HepG2 (cell line): ENCODE measurements around the gene GDE1. TPM values are rescaled to one million over a fixed set of nuclear protein-coding genes. Genes with fewer than 3 reads are reported as not detected.

Source experiments
- ATAC-seq: fragments of 200-7000 bp; cut with Tn5 transposase; 3 replicates; pipeline ENCODE4 v1.9.1; 2020; ENCODE audit warnings: mild to moderate bottlenecking, moderate library complexity
- BruUV-seq: library from RNA; stranded (reverse); fragments of 400-500 nt; replicated peaks from 2 replicates; lab custom pipeline; 2021; lab: Mats Ljungman, UMichigan
- CTCF ChIA-PET: fragments of 300-600 bp; formaldehyde crosslinking; extraction: SDS; loops from one replicate; lab custom pipeline; 2021; ENCODE audit warnings: low total read pairs, inconsistent platforms, low intra/inter-chr PET ratio; lab: Yijun Ruan, JAX
- POLR2A ChIA-PET: fragments of 350-600 bp; sonication (Branson Sonifier 250); formaldehyde crosslinking; loops from one replicate; lab custom pipeline; 2020; ENCODE audit warnings: antibody characterized with exemption, inconsistent platforms; lab: Yijun Ruan, JAX
- DNase-seq: peaks from one replicate; pipeline ENCODE4 v3.0.0-alpha.2; 2015; ENCODE audit warnings: low spot score
- FAIRE-seq: peaks from 3 replicates; lab custom pipeline; 2011; peaks lifted over from hg19 to GRCh38; lab: Jason Lieb, UNC
- H2AFZ ChIP-seq: one replicate; pipeline ENCODE4 v1.6.1; 2011; ENCODE audit warnings: low read length, inconsistent platforms
- H3K27ac ChIP-seq: fragments of 300-600 bp; 3 replicates; pipeline ENCODE4 v1.8.0; 2011; ENCODE audit warnings: mixed run types, mild to moderate bottlenecking, mixed read lengths, low read length, inconsistent platforms; ENCODE audit not compliant: insufficient read depth; ENCODE audit errors: extremely low read length
- H3K27me3 ChIP-seq, 2 experiments: fragments of 200-600 bp in 1 of 2; 2 replicates in 1 of 2; 3 replicates in 1 of 2; pipeline versions ENCODE4 v1.6.0 to v1.8.0; 2011; ENCODE audit warnings: low read length in 2 of 2, mild to moderate bottlenecking in 2 of 2, moderate library complexity in 2 of 2, inconsistent platforms in 1 of 2; ENCODE audit not compliant: insufficient read depth in 2 of 2, control insufficient read depth in 1 of 2
- H3K36me3 ChIP-seq, 2 experiments: fragments of 200-600 bp in 1 of 2; replicated peaks in 1 of 2; 2 replicates in 1 of 2; 3 replicates in 1 of 2; pipeline versions ENCODE4 v1.5.1 to v1.8.0; 2011; ENCODE audit warnings: low read length in 2 of 2, inconsistent platforms in 1 of 2; ENCODE audit not compliant: insufficient read depth in 2 of 2, control insufficient read depth in 1 of 2
- H3K4me1 ChIP-seq: 2 replicates; pipeline ENCODE4 v1.5.1; 2012; ENCODE audit warnings: low read length, inconsistent platforms; ENCODE audit not compliant: insufficient read depth
- H3K4me2 ChIP-seq: 2 replicates; pipeline ENCODE4 v1.6.0; 2011; ENCODE audit warnings: low read depth, low read length, inconsistent platforms
- H3K4me3 ChIP-seq, 3 experiments: fragments of 200-600 bp in 1 of 3; sonication (generic), shearing (Covaris generic) in 1 of 3; replicated peaks in 1 of 3; 2 replicates each; pipeline ENCODE4 v1.5.1; 2011 to 2016; ENCODE audit warnings: low read length in 3 of 3, inconsistent platforms in 2 of 3, low read depth in 2 of 3, mild to moderate bottlenecking in 2 of 3, control low read depth in 1 of 3, mixed read lengths in 1 of 3; ENCODE audit not compliant: insufficient read depth in 1 of 3
- H3K79me2 ChIP-seq: one replicate; pipeline ENCODE4 v1.6.1; 2011; ENCODE audit warnings: low read length, inconsistent platforms; ENCODE audit not compliant: insufficient read depth
- H3K9ac ChIP-seq: 2 replicates; pipeline ENCODE4 v1.6.0; 2011; ENCODE audit warnings: mild to moderate bottlenecking, low read depth, low read length, inconsistent platforms; ENCODE audit not compliant: insufficient read depth
- H3K9me3 ChIP-seq: 2 replicates; pipeline ENCODE4 v1.5.1; 2012; ENCODE audit warnings: mild to moderate bottlenecking, low read length
- H4K20me1 ChIP-seq: 2 replicates; pipeline ENCODE4 v1.6.0; 2011; ENCODE audit warnings: inconsistent platforms, mild to moderate bottlenecking, low read length, moderate library complexity; ENCODE audit not compliant: insufficient read depth
- CEBPB ChIP-seq: IDR thresholded peaks from 2 replicates; pipeline ENCODE4 v1.6.1; 2011; ENCODE audit warnings: low read depth, low read length, improper control_type of control experiment, borderline replicate concordance
- EEA1 ChIP-seq: sonication (generic); formaldehyde crosslinking; IDR thresholded peaks from 2 replicates; pipeline ENCODE4 v1.5.1; 2020; ENCODE audit warnings: mild to moderate bottlenecking, missing genetic modification reagents, borderline replicate concordance
- ETV5 ChIP-seq: IDR thresholded peaks from 2 replicates; pipeline ENCODE4 v1.6.1; 2018; ENCODE audit warnings: missing biosample characterization, missing genetic modification reagents, inconsistent platforms, borderline replicate concordance
- FOSL2 ChIP-seq: sonication (generic); formaldehyde crosslinking; IDR thresholded peaks from 2 replicates; pipeline ENCODE4 v1.4.0; 2020; ENCODE audit warnings: missing genetic modification reagents
- MZF1 ChIP-seq: sonication (generic); formaldehyde crosslinking; IDR thresholded peaks from 2 replicates; pipeline ENCODE4 v1.8.1; 2023; ENCODE audit warnings: mild to moderate bottlenecking, missing genetic modification reagents, borderline replicate concordance
- NR1H2 ChIP-seq: sonication (generic); formaldehyde crosslinking; IDR thresholded peaks from 2 replicates; pipeline ENCODE4 v1.8.1; 2022; ENCODE audit warnings: low read depth, missing genetic modification reagents, borderline replicate concordance
- RAD21 ChIP-seq: fragments of 450-650 bp; formaldehyde crosslinking; IDR thresholded peaks from 2 replicates; pipeline ENCODE4 v1.5.0; 2020; ENCODE audit warnings: mild to moderate bottlenecking
- RBFOX2 ChIP-seq: fragments of 200-400 bp; formaldehyde crosslinking; IDR thresholded peaks from 2 replicates; pipeline ENCODE4 v1.6.1; 2017; ENCODE audit warnings: low read depth, mild to moderate bottlenecking, low read length
- TFDP1 ChIP-seq: IDR thresholded peaks from 2 replicates; pipeline ENCODE4 v1.6.1; 2016; ENCODE audit warnings: missing compliant biosample characterization, missing genetic modification reagents, borderline replicate concordance
- ZBTB39 ChIP-seq: sonication (generic); formaldehyde crosslinking; IDR thresholded peaks from 2 replicates; pipeline ENCODE4 v1.5.0; 2020; ENCODE audit warnings: missing genetic modification reagents
- ZC3H13 ChIP-seq: sonication (generic); formaldehyde crosslinking; IDR thresholded peaks from 2 replicates; pipeline ENCODE4 v1.8.1; 2023; ENCODE audit warnings: mild to moderate bottlenecking, missing genetic modification reagents, moderate library complexity
- ZNF275 ChIP-seq: sonication (generic); formaldehyde crosslinking; IDR thresholded peaks from 2 replicates; pipeline ENCODE4 v1.8.0; 2022; ENCODE audit warnings: missing genetic modification reagents, mild to moderate bottlenecking, inconsistent platforms, borderline replicate concordance
- ZNF691 ChIP-seq: sonication (generic); formaldehyde crosslinking; IDR thresholded peaks from 2 replicates; pipeline ENCODE4 v1.4.0; 2020; ENCODE audit warnings: missing genetic modification reagents, low read depth, mild to moderate bottlenecking, borderline replicate concordance
- WGBS: methylation state at CpG from one replicate; pipeline ENCODE4 v1.1.6; 2017; ENCODE audit warnings: low lambda C conversion rate; 5-methylcytosine and 5-hydroxymethylcytosine counted together
- in situ Hi-C: cut with HindIII; loops from 2 replicates; pipeline ENCODE4 v1.10.0; 2017; ENCODE audit warnings: low pct_unique_long_range_greater_than_20kb; ENCODE audit not compliant: extremely low pct_ligation_motif_present
- intact Hi-C: fragments of 100-400 bp; cut with micrococcal nuclease; formaldehyde crosslinking; loops from one replicate; pipeline ENCODE4 v1.10.0; 2022; ENCODE audit not compliant: unreplicated experiment
- polyA plus RNA-seq, 8 experiments: library from polyadenylated mRNA; depleted of rRNA in 3 of 8; stranded (reverse) in 7 of 8; unstranded in 1 of 8; fragments of >200 nt; fragmentation: Illumina TruSeq in 4 of 8; extraction: Trizol in 4 of 8; gene quantifications; 2 replicates each; pipeline versions ENCODE4 v1.2.1 to v1.2.3, GENCODE V29; 2011 to 2016; ENCODE audit warnings: low read depth in 4 of 8, missing spikeins in 1 of 8, mixed read lengths in 1 of 8; ENCODE audit not compliant: insufficient read depth in 1 of 8
- total RNA-seq, 5 experiments: library from RNA; depleted of rRNA; stranded (reverse); fragments of >200 nt; fragmentation: Illumina TruSeq; extraction: Trizol; gene quantifications; 2 replicates each; pipeline ENCODE4 v1.2.3, GENCODE V29; 2016; ENCODE audit warnings: low read depth in 1 of 5

GDE1 gene
- total and polyA plus RNA-seq, 2 of the 13 experiments (the other 11 are each of a cell fraction or from before 2014, with no cell fraction given): 35.9 to 59.0 TPM

- DNase-seq (no peak), ATAC-seq (no peak), FAIRE-seq (no peak)
- Histone ChIP-seq H4K20me1 (no peaks in the 10 kb centered on the region), H3K79me2 (no peaks in the 10 kb centered on the region), H3K36me3 (no peaks in the 10 kb centered on the region), H3K4me1 (no peaks in the 10 kb centered on the region), H3K27ac (no peak overlapping the region), H3K9me3 (no peaks in the 10 kb centered on the region), H2AFZ (no peak overlapping the region), H3K9ac (no peak overlapping the region), H3K4me3 (no peak overlapping the region), H3K27me3 (peaks cover 1 to 27% of the 10 kb centered on the region in 2 experiments; a peak in 3 of 5 replicates), H3K4me2 (no peak overlapping the region)
- in situ Hi-C loops: no loop called here
- BruUV-seq: no TSS peak
- 45% methylated on average over 6 of the region's 6 CpGs for WGBS
- no peak for TF ChIP-seq ZBTB39
- 0 out of 2 replicates have a peak, but pooled peaks have one; percentile 34 for TF ChIP-seq CEBPB
- TF ChIP-seq FOSL2: peak; percentile 58; the same call in 1 of the 2 replicates
- CTCF ChIA-PET: no interaction called here
- POLR2A ChIA-PET: no interaction called here
- intact Hi-C loops: no loop called here
Observed at GRCh38 chr16:19472482-19472881, 49.4 kb downstream of the GDE1 start.

GRCh38 chr16:19468300-19468699 is 53.6 kb downstream of the GDE1 start:
- Histone ChIP-seq H3K4me3 (no peak overlapping the region), H2AFZ (no peak overlapping the region), H3K79me2 (no peaks in the 10 kb centered on the region), H3K4me2 (no peak overlapping the region), H3K36me3 (no peaks in the 10 kb centered on the region), H3K9ac (no peak overlapping the region), H3K9me3 (no peaks in the 10 kb centered on the region), H3K27me3 (peaks cover 0 to 23% of the 10 kb centered on the region in 2 experiments; a peak in 1 of 5 replicates), H4K20me1 (no peaks in the 10 kb centered on the region), H3K4me1 (no peaks in the 10 kb centered on the region), H3K27ac (no peak overlapping the region)
- ChIA-PET CTCF (no interaction called here), POLR2A (no interaction called here)
- intact Hi-C loops (no loop called here), in situ Hi-C loops (no loop called here)
- DNase-seq (no peak), FAIRE-seq (no peak), ATAC-seq (no peak)
- no TSS peak for BruUV-seq
- WGBS: 33% methylated on average over 3 of the region's 3 CpGs
- TF ChIP-seq EEA1 (CRISPR knock-in tag): no peak
- no peak for TF ChIP-seq ZNF691 (CRISPR knock-in tag)
- no peak for TF ChIP-seq RBFOX2
- TF ChIP-seq ZNF275 (CRISPR knock-in tag): no peak
- TF ChIP-seq NR1H2 (CRISPR knock-in tag): no peak
- no peak for TF ChIP-seq TFDP1 (CRISPR knock-in tag)
- no peak for TF ChIP-seq ZC3H13
- no peak for TF ChIP-seq MZF1 (CRISPR knock-in tag)
- no peak for TF ChIP-seq ETV5
- no peak for TF ChIP-seq RAD21
